SH-SY5Y (cell line): ENCODE data around the gene SMTN.

Experiments used
- GATA2 ChIP-seq: IDR thresholded peaks from 2 replicates; pipeline ENCODE4 v1.6.1; 2011; ENCODE audit warnings: mild to moderate bottlenecking, low read depth, low read length
- GATA3 ChIP-seq: IDR thresholded peaks from 2 replicates; pipeline ENCODE4 v1.6.1; 2011; ENCODE audit warnings: low read depth, mild to moderate bottlenecking, low read length, moderate library complexity

The SMTN gene

DNA sequence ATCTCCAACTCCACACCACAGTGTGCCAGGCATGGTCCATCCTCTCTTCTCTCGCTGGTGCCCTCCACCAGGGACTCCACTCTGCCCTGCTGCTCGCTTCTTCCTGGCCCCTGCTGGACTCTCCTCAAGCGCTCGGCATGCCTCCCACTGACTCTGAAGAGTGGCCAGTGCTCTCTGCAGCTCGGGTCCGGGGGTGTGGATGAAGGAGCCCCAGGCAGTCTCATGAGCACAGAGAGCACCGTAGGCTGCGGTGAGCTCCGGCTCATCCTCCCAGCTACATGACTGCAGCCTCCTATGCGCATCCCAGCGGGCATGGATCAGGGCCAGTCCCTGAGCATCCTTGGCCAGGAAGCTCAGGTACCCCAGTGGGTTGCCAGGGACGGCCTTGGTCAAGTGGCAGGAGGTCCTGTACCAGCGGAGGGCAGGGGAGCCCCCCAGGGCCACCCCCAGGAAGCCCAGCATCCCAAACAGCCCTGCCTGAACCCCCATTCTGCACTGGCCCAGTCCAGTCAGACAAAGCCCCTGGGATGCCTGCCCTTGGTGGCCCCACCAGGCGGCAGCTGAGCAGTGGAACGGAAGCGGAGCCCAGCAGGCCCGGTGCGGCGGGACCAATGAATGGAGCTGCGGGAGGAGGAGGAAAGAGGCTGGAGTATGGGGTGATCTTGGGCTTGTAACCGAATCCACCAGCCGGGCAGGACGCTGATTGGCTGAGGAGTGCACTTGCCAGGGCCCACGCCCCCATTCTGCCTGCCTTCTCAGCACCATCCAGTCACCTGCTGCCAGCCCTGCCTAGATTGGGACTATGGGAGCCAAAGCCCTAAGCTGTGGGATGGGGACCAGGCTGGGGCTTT lies 59.0 kb downstream of the SMTN start, which contains the start of gene PLA2G3:
TSS of gene PLA2G3 (minus strand) at position 643 of the 851 bp plus-strand sequence. CDS start at position 489, 154 bp downstream.
- no peak for TF ChIP-seq GATA2
- TF ChIP-seq GATA3, result no peak

DNA sequence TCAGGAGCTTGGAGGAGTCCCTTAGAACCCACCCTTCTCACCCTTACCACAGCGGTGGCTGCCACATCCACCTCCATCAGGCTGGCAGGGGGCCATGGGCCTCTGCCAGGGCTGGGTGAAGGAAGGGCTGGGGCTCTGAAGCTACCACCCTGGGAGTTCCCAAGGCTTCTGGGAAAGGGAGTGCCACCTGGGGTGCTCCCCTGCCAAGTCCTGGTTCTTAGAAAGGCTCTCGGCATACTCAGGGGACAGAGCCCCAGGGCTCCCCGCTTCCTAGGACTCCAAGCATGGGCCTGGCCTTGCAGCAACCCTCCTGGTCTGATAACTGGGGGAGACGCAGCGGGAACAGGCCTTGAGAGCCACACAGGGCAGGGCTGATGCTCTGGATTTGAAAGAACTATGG lies 59.6 kb downstream of the SMTN start:
- TF ChIP-seq GATA2, result no peak
- no peak for TF ChIP-seq GATA3

- TF ChIP-seq GATA2, result no peak
- TF ChIP-seq GATA3, result no peak
Measured at GRCh38 chr22:31141551-31141950, 60.4 kb downstream of the SMTN start.

DNA sequence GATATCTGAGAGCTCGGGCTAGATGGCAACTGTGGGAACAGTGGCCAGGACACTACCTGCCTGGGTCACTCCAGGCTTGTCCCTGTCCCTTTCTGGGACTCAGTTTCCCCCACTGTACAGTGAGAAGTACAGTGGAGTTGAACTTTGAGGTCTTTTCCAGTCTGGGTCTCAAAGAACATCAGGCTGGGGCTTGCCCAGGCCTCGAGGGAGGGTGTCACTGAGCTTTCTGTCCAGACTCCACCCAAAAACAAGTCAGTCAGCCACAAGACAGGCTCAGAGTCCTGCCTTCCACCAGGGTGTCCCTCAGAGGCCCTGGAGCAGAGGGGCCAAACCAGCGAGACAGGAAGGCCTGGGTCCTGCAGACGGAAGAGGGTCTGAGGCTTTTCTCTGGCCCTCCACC lies 61.2 kb downstream of the SMTN start:
- TF ChIP-seq GATA2 (no peak), GATA3 (no peak)

GRCh38 chr22:31143038-31143437 lies 61.9 kb downstream of the SMTN start:
- TF ChIP-seq GATA2 (no peak), GATA3 (no peak)

DNA sequence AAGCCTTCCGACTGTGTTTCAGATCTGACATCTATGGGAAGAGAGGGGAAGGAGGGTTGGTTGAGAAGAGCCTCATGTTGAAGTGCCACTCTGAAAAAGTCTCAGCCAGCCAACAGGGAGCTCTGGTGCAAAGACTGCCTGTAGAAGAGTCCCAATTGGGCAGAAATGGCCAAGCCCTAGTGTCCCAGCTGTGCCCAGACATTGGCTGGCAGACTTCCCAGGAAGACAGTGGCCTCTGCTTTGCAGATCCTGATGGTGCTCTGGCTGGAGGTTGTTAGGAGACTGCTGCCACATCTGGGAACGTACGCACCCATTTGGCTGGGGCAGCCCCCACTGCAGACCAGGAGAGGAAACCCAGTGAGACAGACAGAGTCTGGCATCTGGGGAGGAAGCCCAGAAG lies 62.4 kb downstream of the SMTN start:
- TF ChIP-seq GATA3 (no peak), GATA2 (no peak)

- TF ChIP-seq GATA2, result no peak
- no peak for TF ChIP-seq GATA3
Measured at GRCh38 chr22:31144223-31144622, 63.1 kb downstream of the SMTN start.

DNA sequence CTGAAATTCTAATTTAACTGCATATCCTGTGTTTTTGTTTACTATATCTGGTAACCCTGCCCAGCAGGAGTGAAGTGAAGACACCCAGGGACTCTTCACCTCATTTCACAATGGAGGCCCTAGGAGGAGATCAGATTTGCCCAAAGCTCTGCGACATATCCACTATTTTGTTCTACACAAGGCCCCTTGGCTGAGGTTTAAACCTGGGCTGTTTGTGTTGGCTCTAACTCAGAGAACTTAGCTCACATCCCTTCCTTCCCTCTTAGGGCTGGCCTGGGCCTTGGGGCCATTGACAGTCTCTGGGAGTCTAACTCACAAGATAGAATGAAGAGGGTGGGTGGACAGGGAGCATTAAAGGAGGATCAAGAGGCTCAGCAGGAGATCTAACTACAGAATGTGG lies 67.4 kb downstream of the SMTN start:
- no peak for TF ChIP-seq GATA3

- TF ChIP-seq GATA3 (no peak), GATA2 (no peak)
Measured at GRCh38 chr22:31148953-31149627, 68.0 kb downstream of the SMTN start.

DNA sequence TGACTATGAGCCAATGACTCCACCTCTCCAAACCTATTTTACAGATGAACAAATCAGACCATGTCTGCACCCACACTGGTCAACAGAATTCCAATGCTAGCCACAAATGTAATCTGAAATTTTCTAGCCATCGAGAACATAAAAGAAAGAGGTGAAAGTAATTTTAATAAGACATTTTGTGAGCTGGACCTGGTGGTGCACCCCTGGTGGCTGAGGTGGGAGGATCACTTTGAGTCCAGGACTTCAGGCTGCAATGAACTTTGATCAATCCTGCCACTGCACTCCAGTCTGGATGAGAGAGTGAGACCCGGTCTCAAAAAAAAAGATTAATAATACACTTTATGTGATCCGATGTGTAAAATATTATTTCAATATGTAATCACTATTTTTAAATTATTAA lies 69.5 kb downstream of the SMTN start:
- no peak for TF ChIP-seq GATA2
- TF ChIP-seq GATA3, result no peak

DNA sequence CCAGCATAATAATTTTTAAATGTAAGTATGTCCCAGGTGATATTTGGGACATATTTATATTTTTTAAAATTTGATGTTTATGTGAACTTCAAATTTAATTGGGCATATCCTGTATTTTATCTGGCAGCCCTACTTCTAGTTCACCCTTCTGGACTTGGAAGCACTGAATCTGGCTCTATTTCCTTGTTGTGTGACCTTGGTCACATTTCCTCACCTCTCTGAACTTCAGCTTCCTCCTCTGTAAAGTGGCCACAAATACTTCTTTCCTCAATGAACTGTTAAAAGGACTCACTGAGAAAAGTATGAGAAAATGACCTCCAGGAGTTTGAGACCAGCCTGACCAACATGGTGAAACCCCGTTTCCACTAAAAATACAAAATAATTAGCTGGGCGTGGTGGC lies 70.8 kb downstream of the SMTN start:
- TF ChIP-seq GATA3 (no peak), GATA2 (no peak)

DNA sequence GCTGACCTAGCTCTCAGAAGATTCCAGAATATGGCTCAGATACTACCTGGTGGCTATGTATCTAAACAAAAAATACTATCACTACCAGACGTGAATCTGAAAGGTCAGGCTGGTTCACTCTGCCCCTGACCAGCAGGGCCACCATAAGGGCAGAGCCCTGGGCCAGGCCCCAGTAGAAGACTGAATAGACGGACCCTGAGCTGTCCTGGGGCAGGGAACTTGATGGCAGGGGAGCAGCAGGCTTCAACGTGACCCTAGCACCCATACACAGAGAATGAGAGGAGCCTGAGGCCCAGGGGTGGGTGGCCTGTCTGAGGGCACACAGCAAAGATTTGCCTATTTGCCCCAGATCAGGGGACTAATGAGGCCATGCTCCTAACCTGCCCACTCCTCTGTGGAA lies 72.2 kb downstream of the SMTN start:
- TF ChIP-seq GATA2 (no peak), GATA3 (no peak)
